ENCODE data around the gene COL6A1.

Gene COL6A1

DNA sequence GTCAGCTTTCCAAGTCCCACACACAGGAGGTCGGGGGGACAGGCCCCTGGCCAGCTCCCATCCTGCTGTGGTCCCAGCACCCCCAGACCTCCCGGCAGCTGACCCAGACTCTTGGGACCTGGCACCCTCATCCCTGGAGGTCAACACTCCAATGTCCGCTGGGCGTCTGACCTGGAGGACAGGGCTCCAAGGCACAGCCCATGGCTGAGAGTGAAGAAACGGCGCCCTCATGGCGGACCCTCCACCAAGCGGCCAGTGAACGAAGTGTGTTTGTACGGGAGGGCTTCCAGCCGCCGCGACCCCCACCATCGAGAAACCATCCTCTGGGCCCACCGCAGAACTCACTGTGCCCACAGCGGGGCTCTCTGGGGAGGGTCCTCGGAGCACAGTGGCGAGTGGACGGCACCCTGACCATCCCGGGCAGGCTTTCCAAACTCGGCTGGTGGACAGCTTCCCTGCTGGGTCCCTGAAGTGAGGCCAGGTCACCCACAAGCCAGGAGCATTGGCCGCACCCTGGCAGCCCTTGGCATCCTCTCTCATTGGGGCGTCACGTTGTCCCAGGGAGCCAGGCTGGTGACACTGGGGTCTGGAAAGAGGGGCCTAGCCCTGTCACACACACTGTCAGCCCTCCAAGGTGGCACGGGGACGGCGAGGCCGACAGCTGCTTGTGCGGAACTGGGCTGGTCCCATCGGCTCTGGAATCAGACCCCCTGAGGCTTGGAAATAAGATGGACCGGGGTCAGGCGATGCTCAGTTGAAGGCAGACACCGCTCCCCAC is 68.5 kb downstream of the COL6A1 start:
- no peak for DNase-seq (ENCODE audit: low spot score)

DNA sequence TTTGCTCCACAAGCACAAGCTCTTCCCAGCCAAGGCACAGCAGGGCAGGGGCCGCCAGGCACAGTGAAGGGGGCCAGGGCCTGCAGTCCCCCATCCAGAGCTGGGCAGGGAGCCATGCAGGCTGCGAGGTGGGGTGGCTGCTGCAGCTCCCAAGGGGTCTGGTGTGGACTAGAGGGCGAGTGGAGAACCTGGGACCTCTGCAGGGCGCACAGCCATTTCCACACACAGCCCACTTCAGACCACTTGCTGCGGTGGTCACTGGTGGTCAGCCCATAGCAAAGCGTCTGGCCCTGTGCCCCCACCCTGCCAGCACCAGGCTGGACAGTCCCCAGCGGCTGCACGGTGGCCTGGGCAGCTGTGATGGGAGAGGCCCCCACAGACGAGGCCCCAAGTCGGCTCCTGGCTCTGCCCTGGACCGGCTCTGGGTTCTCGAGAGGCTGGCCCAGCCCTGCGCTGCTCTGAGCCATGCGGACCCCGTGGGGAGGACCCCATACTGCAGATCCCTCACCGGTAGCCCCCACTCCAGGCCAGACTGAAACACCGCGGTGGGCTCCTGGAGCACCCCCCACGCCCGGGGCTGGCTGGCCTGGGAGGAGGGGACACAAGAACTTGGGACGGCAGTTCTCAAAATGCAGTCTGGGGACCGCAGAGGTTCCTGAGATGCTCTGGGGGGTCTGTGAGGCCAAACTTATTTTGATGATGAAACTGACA is 69.3 kb downstream of the COL6A1 start:
- DNase-seq (ENCODE audit: low spot score) = no peak

DNA sequence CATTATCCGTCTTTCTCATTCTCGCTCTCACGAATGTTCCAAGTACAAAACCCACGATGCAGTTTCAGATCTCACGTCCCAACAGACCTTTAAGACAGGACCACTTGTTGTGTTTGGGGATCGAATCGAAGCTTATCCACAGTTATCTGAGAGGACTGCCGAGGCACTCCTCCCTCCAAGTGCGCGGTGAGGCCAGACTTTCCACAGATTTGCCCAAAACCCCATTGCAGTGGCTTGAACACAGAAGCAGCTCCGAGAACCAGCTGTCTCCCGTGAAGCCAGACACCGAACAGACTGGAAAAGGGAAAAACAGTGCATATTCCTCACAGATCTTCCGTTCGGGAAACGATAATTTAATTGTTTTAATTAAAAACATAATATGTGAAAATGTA is 69.8 kb downstream of the COL6A1 start:
- DNase-seq (ENCODE audit: low spot score) = no peak

DNA sequence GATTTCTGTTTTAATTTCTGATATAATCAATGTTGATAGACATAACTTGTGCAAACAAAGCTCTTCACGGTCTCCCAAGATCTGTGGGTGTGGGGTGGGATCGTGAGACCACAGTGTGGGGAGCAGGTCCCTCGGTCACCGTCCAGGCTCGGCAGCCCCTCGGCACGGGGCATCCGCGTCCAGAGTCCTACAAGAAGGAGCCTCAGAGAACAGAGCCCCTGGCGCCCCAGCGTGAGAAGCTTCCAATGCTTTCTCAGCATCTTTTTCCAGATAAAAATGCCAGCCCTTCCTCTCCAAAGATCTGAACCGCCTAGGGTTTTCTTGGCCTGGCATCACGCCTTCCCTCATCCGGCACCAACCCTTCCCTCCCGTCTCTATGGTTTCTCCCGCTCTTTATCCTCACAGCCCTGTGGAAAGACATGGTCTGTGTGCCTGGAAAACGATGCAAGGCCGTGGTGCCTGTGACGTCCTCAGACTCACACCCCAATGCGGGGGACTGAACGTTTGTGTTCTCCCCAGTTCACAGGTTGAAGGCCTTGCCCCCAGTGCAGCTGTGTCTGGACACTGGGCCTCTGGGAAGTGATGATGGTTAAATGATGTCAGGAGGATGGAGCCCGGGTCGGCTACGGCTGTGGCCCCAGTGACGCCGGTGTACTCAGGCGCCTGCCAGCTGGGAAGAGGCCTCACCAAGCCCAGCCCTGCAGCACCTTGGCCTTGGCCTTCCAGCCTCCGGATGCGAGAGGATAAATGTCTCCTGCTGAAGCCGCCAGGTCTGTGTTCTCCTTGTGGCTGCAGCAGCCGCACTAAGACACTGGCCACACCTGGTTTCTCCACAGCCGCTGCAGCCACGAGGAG is 70.5 kb downstream of the COL6A1 start:
- no peak for DNase-seq (ENCODE audit: low spot score)

DNA sequence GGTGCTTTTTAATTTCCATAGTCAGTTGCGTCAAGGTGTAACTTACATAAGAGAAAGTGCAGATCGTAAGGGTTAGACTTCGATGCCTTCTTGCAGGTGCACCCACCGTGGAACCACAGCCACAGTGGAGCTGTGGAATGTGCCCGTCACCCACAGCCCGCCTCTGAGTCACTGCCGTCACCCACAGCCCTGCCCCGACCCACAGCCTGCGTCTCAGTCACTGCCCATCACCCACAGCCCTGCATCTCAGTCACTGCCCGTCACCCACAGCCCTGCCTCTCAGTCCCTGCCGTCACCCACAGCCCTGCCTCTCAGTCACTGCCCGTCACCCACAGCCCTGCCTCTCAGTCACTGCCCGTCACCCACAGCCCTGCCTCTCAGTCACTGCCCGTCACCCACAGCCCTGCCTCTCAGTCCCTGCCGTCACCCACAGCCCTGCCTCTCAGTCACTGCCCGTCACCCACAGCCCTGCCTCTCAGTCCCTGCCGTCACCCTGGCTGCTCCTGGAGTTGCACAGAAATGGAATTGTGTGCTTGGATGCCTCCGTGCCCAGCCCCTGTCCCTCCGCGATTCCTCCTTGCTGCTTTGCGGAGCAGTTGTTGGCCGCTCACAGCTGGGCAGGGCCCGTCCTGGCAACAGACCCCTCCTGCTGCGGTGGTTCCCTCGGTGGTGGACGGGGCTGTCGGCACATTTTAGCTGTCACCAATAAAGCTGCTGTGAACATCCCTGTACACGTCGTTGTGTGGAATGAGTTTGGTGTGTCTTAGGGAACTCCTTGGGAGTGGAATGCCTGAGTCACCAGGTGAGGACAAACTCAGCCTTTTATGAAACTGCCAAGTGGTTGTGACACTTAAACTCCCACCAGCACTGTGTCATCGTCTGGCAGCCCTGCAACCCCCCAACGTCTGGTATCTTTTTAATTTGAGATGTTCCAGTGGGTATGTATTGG is 71.4 kb downstream of the COL6A1 start:
- no peak for DNase-seq (ENCODE audit: low spot score)

DNA sequence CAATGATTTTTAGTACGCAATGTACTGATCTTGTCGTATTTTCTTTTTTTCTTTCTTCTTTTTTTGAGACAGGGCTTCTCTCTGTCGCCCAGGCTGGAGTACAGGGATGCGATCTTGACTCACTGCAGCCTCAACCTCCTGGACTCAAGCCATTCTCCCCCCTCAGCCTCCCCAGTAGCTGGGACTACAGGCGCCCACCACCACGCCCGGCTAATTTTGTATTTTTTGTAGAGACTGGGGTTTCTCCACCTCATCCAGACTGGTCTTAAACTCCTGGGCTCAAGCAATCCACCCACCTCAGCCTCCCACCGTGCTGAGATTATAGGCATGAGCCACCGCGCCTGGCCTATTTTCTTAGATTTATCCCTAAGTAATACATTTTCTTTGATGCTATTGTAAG is 72.5 kb downstream of the COL6A1 start:
- no peak for DNase-seq (ENCODE audit: low spot score)

DNA sequence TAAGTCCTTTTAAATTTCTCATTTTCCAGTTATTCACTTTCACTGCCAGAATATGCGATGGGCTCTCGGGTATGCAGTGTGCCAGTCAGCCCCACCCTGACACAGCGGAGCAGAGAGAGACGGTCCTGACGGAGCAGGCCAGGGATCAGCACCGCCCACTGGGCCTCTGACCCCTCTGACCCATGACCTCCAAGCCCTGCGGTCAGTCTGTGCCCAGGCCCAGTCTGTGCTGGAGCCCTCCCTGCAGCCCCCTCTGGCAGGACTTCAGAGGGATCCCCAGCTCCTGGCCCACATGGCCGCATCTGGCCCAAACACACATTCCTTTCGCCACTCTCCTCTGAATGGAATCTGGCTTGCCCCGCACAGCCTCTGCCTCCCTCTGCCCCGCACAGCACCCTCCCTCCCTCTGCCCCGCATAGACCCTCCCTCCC is 72.9 kb downstream of the COL6A1 start:
- DNase-seq (ENCODE audit: low spot score) = no peak

Measured in kidney capillary endothelial cell (primary cell).